ENCODE measurements around the gene PUS7L. TPM values are rescaled to one million over a fixed set of nuclear protein-coding genes. Genes with fewer than 3 reads are reported as not detected.
"Not testable (repeated sequence)": the region's sequence is repeated elsewhere in the genome, so short reads cannot be mapped to it uniquely, and the experiment has no call there.

The PUS7L gene
- 8.1 TPM for total RNA-seq

- peak; percentile 92 to 99 (median 98) for DNase-seq (ENCODE audit: low read depth in 2 of 3, low spot score in 2 of 3)
Observed at GRCh38 chr12:43758728-43759563, at the start of gene PUS7L, which contains the start of gene IRAK4. TSS of gene PUS7L (minus strand) at chr12:43758790. CDS start at chr12:43755245, 3,545 bp downstream. TSS of gene IRAK4 (plus strand) at chr12:43758951. CDS start at chr12:43768112, 9,161 bp downstream.

- no peak for DNase-seq (ENCODE audit: low read depth in 2 of 3, low spot score in 2 of 3)
Observed at GRCh38 chr12:43807386-43807785, 48.8 kb upstream of the PUS7L start.

- no peak for DNase-seq (ENCODE audit: low read depth in 2 of 3, low spot score in 2 of 3)
Observed at GRCh38 chr12:43806737-43807072, 48.1 kb upstream of the PUS7L start.

- DNase-seq (ENCODE audit: low read depth in 2 of 3, low spot score in 2 of 3) = peak; percentile 75 to 86 (median 85)
Observed at GRCh38 chr12:43805860-43806736, 47.5 kb upstream of the PUS7L start, which contains the start of gene TWF1. TSS of gene TWF1 (minus strand) at chr12:43806317. CDS start at chr12:43806245, 72 bp downstream.

GRCh38 chr12:43805149-43805859 lies 46.7 kb upstream of the PUS7L start:
- peak; percentile 5 to 15 (median 8) for DNase-seq (ENCODE audit: low read depth in 2 of 3, low spot score in 2 of 3)

GRCh38 chr12:43797561-43798217 lies 39.1 kb upstream of the PUS7L start:
- DNase-seq (ENCODE audit: low read depth in 2 of 3, low spot score in 2 of 3) = no peak

GRCh38 chr12:43795716-43796280 lies 37.2 kb upstream of the PUS7L start:
- DNase-seq (ENCODE audit: low read depth in 2 of 3, low spot score in 2 of 3) = no peak

- DNase-seq (ENCODE audit: low read depth in 2 of 3, low spot score in 2 of 3) = no peak
Observed at GRCh38 chr12:43789941-43790340, 31.4 kb upstream of the PUS7L start.

GRCh38 chr12:43786899-43787693 lies 28.5 kb upstream of the PUS7L start:
- no peak for DNase-seq (ENCODE audit: low read depth in 2 of 3, low spot score in 2 of 3)

- DNase-seq (ENCODE audit: low read depth in 2 of 3, low spot score in 2 of 3) = peak in 2 of 3 donors; percentile 27 to 62
Observed at GRCh38 chr12:43776498-43776897, 17.9 kb upstream of the PUS7L start.

GRCh38 chr12:43766291-43766690 lies 7.7 kb upstream of the PUS7L start:
- DNase-seq (ENCODE audit: low read depth in 2 of 3, low spot score in 2 of 3) = no peak

- no peak for DNase-seq (ENCODE audit: low read depth in 2 of 3, low spot score in 2 of 3)
Observed at GRCh38 chr12:43764528-43764927, 5.9 kb upstream of the PUS7L start.

- no peak for DNase-seq (ENCODE audit: low read depth in 2 of 3, low spot score in 2 of 3)
Observed at GRCh38 chr12:43763769-43764168, 5.2 kb upstream of the PUS7L start.

- DNase-seq (ENCODE audit: low read depth in 2 of 3, low spot score in 2 of 3) = no peak
Observed at GRCh38 chr12:43762596-43762995, 4.0 kb upstream of the PUS7L start.

- no peak for DNase-seq (ENCODE audit: low read depth in 2 of 3, low spot score in 2 of 3)
Observed at GRCh38 chr12:43761500-43761899, 2.9 kb upstream of the PUS7L start.

- no peak for DNase-seq (ENCODE audit: low read depth in 2 of 3, low spot score in 2 of 3)
Observed at GRCh38 chr12:43760396-43760795, 1.8 kb upstream of the PUS7L start.

GRCh38 chr12:43758247-43758727 lies 303 bp downstream of the PUS7L start:
- no peak for DNase-seq (ENCODE audit: low read depth in 2 of 3, low spot score in 2 of 3)

GRCh38 chr12:43754015-43754414 lies 4.6 kb downstream of the PUS7L start:
- no peak for DNase-seq (ENCODE audit: low read depth in 2 of 3, low spot score in 2 of 3)

- not testable (repeated sequence) for DNase-seq (ENCODE audit: low read depth in 2 of 3, low spot score in 2 of 3)
Observed at GRCh38 chr12:43751360-43751759, 7.2 kb downstream of the PUS7L start.
